ENCODE measurements around the gene LCNL1.

LCNL1 gene

GRCh38 chr9:136947028-136947891 is 35.5 kb upstream of the LCNL1 start:
- peak in 1 of 2 donors; percentile 44 for DNase-seq

GRCh38 chr9:136947955-136948510 is 34.8 kb upstream of the LCNL1 start:
- peak; percentile 38 to 66 for DNase-seq

- DNase-seq, result peak in 1 of 2 donors; percentile 51
Observed at GRCh38 chr9:136949239-136949816, 33.5 kb upstream of the LCNL1 start.

GRCh38 chr9:136949817-136950655 is 32.8 kb upstream of the LCNL1 start:
- DNase-seq, result peak; percentile 83 to 95

GRCh38 chr9:136950656-136951276 is 32.0 kb upstream of the LCNL1 start:
- DNase-seq, result no peak

- no peak for DNase-seq
Observed at GRCh38 chr9:136951541-136952320, 31.1 kb upstream of the LCNL1 start, which contains the start of gene LCN12. LCN12 (plus strand) TSS chr9:136952273; CDS start chr9:136952328, 55 bp downstream.

GRCh38 chr9:136952321-136952850 is 30.4 kb upstream of the LCNL1 start:
- DNase-seq, result no peak

- DNase-seq, result no peak
Observed at GRCh38 chr9:136952876-136953770, 29.7 kb upstream of the LCNL1 start.

GRCh38 chr9:136953771-136954269 is 29.0 kb upstream of the LCNL1 start:
- DNase-seq, result no peak

GRCh38 chr9:136954270-136955083 is 28.3 kb upstream of the LCNL1 start:
- DNase-seq, result no peak

- no peak for DNase-seq
Observed at GRCh38 chr9:136955202-136955942, 27.4 kb upstream of the LCNL1 start.

- no peak for DNase-seq
Observed at GRCh38 chr9:136955943-136956335, 26.9 kb upstream of the LCNL1 start.

GRCh38 chr9:136956604-136957003 is 26.2 kb upstream of the LCNL1 start:
- no peak for DNase-seq

- no peak for DNase-seq
Observed at GRCh38 chr9:136957461-136957860, 25.3 kb upstream of the LCNL1 start.

- no peak for DNase-seq
Observed at GRCh38 chr9:136957901-136958300, 24.9 kb upstream of the LCNL1 start.

- DNase-seq, result no peak
Observed at GRCh38 chr9:136958473-136958872, 24.3 kb upstream of the LCNL1 start.

GRCh38 chr9:136958898-136959850 is 23.6 kb upstream of the LCNL1 start:
- no peak for DNase-seq
